Neural progenitor cell (in vitro differentiated cells): Measurements from ENCODE around the gene MT1M.

Experiments used
- CTCF ChIP-seq: fragments of 200-600 bp; sonication (generic); IDR thresholded peaks from 2 replicates; pipeline ENCODE4 v1.5.1; 2017; ENCODE audit warnings: antibody characterized with exemption, mild to moderate bottlenecking
- EZH2 ChIP-seq: fragments of 200-600 bp; sonication (generic); IDR thresholded peaks from 2 replicates; pipeline ENCODE4 v1.6.1; 2017; ENCODE audit warnings: antibody characterized with exemption, mild to moderate bottlenecking, moderate library complexity

DNA sequence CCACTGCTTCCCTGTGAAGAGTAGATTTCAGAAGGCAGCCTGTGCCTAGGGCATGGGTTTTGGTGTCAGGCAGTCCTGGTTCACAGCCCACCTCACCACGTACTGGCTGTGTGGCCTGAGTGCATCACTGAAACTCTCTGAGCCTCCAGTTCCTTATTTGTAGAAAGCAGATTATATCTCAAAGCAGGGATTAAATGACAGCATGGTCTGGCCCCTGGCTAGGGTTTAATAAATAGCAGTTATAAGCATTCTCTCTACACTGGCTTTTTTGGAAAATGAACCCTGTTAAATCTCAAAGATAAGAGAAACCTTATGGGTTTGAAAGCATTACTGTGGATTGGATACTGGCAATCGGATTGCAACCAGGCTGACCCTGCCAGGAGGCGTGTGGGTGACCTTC lies 2.9 kb upstream of the MT1M start:
- TF ChIP-seq CTCF (no peak), EZH2 (no peak)
